HG02571 (cell line): ENCODE results near the gene ZNF207.
"Not testable (repeated sequence)": the region's sequence is repeated elsewhere in the genome, so short reads cannot be mapped to it uniquely, and the experiment has no call there.

Experiments
- ATAC-seq: cut with Tn5 transposase; IDR thresholded peaks from one replicate; pipeline ENCODE4 v1.9.1; 2021; ENCODE audit warnings: mild to moderate bottlenecking, moderate library complexity; ENCODE audit not compliant: unreplicated experiment

The ZNF207 gene

GRCh38 chr17:32385971-32386370, 36.0 kb downstream of the ZNF207 start:
- ATAC-seq = no peak

- ATAC-seq = no peak
Measured at GRCh38 chr17:32386844-32387243, 36.9 kb downstream of the ZNF207 start.

GRCh38 chr17:32388128-32388527, 38.2 kb downstream of the ZNF207 start:
- ATAC-seq = not testable (repeated sequence)

GRCh38 chr17:32388613-32389459, 38.9 kb downstream of the ZNF207 start:
- no peak for ATAC-seq

GRCh38 chr17:32393904-32394303, 43.9 kb downstream of the ZNF207 start:
- ATAC-seq = no peak

- ATAC-seq = no peak
Measured at GRCh38 chr17:32396343-32396742, 46.4 kb downstream of the ZNF207 start.

GRCh38 chr17:32398946-32399345, 49.0 kb downstream of the ZNF207 start:
- ATAC-seq = no peak

- not testable (repeated sequence) for ATAC-seq
Measured at GRCh38 chr17:32410085-32410484, 60.1 kb downstream of the ZNF207 start.

- no peak for ATAC-seq
Measured at GRCh38 chr17:32426894-32427293, 76.9 kb downstream of the ZNF207 start.

- ATAC-seq = no peak
Measured at GRCh38 chr17:32429598-32429997, 79.6 kb downstream of the ZNF207 start.
